Measurements from ENCODE around the gene PRKD2.

PRKD2 gene

DNA sequence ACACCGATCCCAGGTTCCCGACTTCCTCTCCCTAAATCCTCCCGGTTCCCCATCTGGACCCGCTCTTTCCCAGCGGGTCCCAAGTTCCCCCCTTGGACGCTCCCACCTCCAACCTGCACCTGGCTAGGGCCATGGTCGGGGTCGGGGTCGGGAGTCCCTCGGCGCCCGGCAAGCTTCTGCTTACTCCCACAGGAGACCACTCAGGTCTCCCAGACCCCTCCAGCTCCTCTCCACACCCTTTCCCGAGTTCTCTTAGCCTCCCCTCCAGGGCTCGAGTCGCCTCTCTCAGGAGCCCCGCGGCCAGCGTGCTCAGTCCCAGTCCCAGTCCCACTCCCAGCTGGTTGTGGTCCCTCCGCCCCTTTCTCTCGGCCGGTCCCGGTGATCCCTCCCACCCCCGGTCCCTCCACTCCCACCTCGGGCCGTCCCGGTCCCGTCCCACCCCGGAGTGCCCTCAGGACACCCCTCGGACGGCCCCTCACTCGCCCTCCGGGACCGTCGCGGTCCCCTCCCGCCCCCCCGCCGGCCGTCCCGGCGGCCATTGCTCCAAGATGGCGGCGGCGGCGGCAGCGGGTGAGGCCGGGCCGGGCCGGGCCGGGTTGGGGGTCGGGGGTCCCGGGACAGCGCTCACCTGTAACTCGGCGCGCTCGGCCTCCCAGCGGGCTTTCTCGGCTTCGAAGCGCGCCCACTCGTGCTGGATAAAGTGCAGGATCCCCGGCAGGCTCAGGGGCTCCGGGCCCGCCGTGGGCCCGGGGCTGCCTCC lies 28.8 kb upstream of the PRKD2 start, which contains the start of gene FKRP:
Gene FKRP, plus strand, starts transcription at position 537 of the 760 bp plus-strand sequence. CDS start 9,394 bp downstream, outside the sequence.
- TF ChIP-seq GLIS1 (tag by site-specific recombination; IDR thresholded peaks at IDR 0.05) (0 out of 2 replicates have a peak, but pooled peaks have one; percentile 7), ZIC2 (tag by site-specific recombination; IDR thresholded peaks at IDR 0.05) (no peak), ZBTB20 (tag by site-specific recombination; IDR thresholded peaks at IDR 0.05) (peak; percentile 42; the same call in 1 of the 2 replicates), ZNF561 (tag by site-specific recombination; IDR thresholded peaks at IDR 0.05; ENCODE audit: borderline replicate concordance) (0 out of 2 replicates have a peak, but pooled peaks have one; percentile 15), ZSCAN30 (tag by site-specific recombination; IDR thresholded peaks at IDR 0.05) (peak; percentile 67), ZBTB44 (tag by site-specific recombination; IDR thresholded peaks at IDR 0.05) (0 out of 2 replicates have a peak, but pooled peaks have one; percentile 26), GLI4 (tag by site-specific recombination; IDR thresholded peaks at IDR 0.05) (no peak), HOXA7 (CRISPR knock-in tag; IDR thresholded peaks at IDR 0.05; ENCODE audit: borderline replicate concordance) (no peak), ZNF184 (tag by site-specific recombination; IDR thresholded peaks at IDR 0.05) (no peak), KLF9 (tag by site-specific recombination; IDR thresholded peaks at IDR 0.05; ENCODE audit: low read depth) (peak; percentile 55; the same call in 1 of the 2 replicates), YY1 (tag by site-specific recombination; IDR thresholded peaks at IDR 0.05) (peak; percentile 77), SP3 (tag by site-specific recombination; IDR thresholded peaks at IDR 0.05) (peak; percentile 75), SP2 (tag by site-specific recombination; IDR thresholded peaks at IDR 0.05) (peak; percentile 51), BCL11B (tag by site-specific recombination; IDR thresholded peaks at IDR 0.05; ENCODE audit: low read depth) (peak; percentile 25; the same call in 1 of the 2 replicates), GLIS2 (tag by site-specific recombination; IDR thresholded peaks at IDR 0.05) (peak; percentile 46; the same call in 1 of the 2 replicates), ZNF596 (tag by site-specific recombination; IDR thresholded peaks at IDR 0.05) (0 out of 2 replicates have a peak, but pooled peaks have one; percentile 13), ZNF398 (tag by site-specific recombination; IDR thresholded peaks at IDR 0.05) (peak; percentile 79), ZNF677 (tag by site-specific recombination; IDR thresholded peaks at IDR 0.05) (0 out of 2 replicates have a peak, but pooled peaks have one; percentile 17), ZNF335 (tag by site-specific recombination; conservative IDR thresholded peaks at IDR 0.05) (peak; percentile 88), ZNF747 (tag by site-specific recombination; IDR thresholded peaks at IDR 0.05) (no peak), ZBTB48 (tag by site-specific recombination; IDR thresholded peaks at IDR 0.05) (0 out of 2 replicates have a peak, but pooled peaks have one; percentile 58), KLF16 (tag by site-specific recombination; IDR thresholded peaks at IDR 0.05) (peak; percentile 63; the same call in 1 of the 2 replicates), ZNF777 (tag by site-specific recombination; IDR thresholded peaks at IDR 0.05; ENCODE audit: borderline replicate concordance) (no peak), PATZ1 (tag by site-specific recombination; IDR thresholded peaks at IDR 0.05) (peak; percentile 81), ZNF701 (tag by site-specific recombination; IDR thresholded peaks at IDR 0.05) (peak; percentile 100), ZNF76 (tag by site-specific recombination; IDR thresholded peaks at IDR 0.05; ENCODE audit: borderline replicate concordance, low read depth) (peak; percentile 84)
- TF ChIP-seq, protein P1, sequence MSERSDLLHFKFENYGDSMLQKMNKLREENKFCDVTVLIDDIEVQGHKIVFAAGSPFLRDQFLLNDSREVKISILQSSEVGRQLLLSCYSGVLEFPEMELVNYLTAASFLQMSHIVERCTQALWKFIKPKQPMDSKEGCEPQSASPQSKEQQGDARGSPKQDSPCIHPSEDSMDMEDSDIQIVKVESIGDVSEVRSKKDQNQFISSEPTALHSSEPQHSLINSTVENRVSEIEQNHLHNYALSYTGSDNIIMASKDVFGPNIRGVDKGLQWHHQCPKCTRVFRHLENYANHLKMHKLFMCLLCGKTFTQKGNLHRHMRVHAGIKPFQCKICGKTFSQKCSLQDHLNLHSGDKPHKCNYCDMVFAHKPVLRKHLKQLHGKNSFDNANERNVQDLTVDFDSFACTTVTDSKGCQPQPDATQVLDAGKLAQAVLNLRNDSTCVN (tag by site-specific recombination; optimal IDR thresholded peaks at IDR 0.05), result peak; percentile 23
- TF ChIP-seq, protein P2, sequence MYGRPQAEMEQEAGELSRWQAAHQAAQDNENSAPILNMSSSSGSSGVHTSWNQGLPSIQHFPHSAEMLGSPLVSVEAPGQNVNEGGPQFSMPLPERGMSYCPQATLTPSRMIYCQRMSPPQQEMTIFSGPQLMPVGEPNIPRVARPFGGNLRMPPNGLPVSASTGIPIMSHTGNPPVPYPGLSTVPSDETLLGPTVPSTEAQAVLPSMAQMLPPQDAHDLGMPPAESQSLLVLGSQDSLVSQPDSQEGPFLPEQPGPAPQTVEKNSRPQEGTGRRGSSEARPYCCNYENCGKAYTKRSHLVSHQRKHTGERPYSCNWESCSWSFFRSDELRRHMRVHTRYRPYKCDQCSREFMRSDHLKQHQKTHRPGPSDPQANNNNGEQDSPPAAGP (tag by site-specific recombination; IDR thresholded peaks at IDR 0.05), result no peak
- POLR2A ChIA-PET, result interaction anchor here (0.6 to 2.2 kb wide), 5 partner anchors 43 to 374 kb away, joined by 3 to 6 read pairs (median 5); partner anchors contain the start of genes AP2S1, CALM3 and SLC1A5
- H3K9me3 ChIP-seq (ENCODE audit: control insufficient read depth, insufficient read depth, low read depth, low read length), result no peaks in the 10 kb centered on the region
- peaks cover 26 to 38% of the 10 kb centered on the region in 2 experiments; a peak in 2 of 3 replicates for H3K36me3 ChIP-seq (ENCODE audit: control insufficient read depth in 2 of 2, insufficient read depth in 1 of 2, low read length in 2 of 2)
- CTCF ChIA-PET, result interaction anchor here (0.6 to 2.4 kb wide), 7 partner anchors 17 to 175 kb away, joined by 3 to 11 read pairs (median 3); no protein-coding TSS in a partner anchor
- H3K27ac ChIP-seq (ENCODE audit: extremely low read depth, low read depth, low read length), result peak within 1 kb of the TSS; percentile 99
- H3K4me1 ChIP-seq (ENCODE audit: control insufficient read depth, insufficient read depth, low read length), result peaks cover 6% of the 10 kb centered on the region
- H3K4me3 ChIP-seq (ENCODE audit: low read depth, low read length), result peak within 1 kb of the TSS; percentile 70
